Measurements from ENCODE around the gene SIGLECL1. TPM values are rescaled to one million over a fixed set of nuclear protein-coding genes. Genes with fewer than 3 reads are reported as not detected.

The SIGLECL1 gene
- total RNA-seq, 1 donor from 2014 or later: not detected

GRCh38 chr19:51258165-51259160 is 7.6 kb downstream of the SIGLECL1 start:
- peaks cover 14% of the 10 kb centered on the region for H3K4me1 Mint-ChIP-seq (ENCODE audit: low read depth, unreplicated experiment)
- H3K36me3 Mint-ChIP-seq (ENCODE audit: unreplicated experiment): no peaks in the 10 kb centered on the region
- no peak for DNase-seq
- no peak overlapping the region for H3K4me3 Mint-ChIP-seq (ENCODE audit: unreplicated experiment)
- no peak overlapping the region for H3K27ac Mint-ChIP-seq (ENCODE audit: unreplicated experiment)
- H3K27me3 Mint-ChIP-seq (ENCODE audit: unreplicated experiment): no peaks in the 10 kb centered on the region
- no peak for TF ChIP-seq CTCF (IDR thresholded peaks at IDR 0.05; ENCODE audit: partially characterized antibody, unreplicated experiment)
- H3K9me3 Mint-ChIP-seq (ENCODE audit: unreplicated experiment): peaks cover 1% of the 10 kb centered on the region

- DNase-seq: peak; percentile 69
- H3K4me1 Mint-ChIP-seq (ENCODE audit: low read depth, unreplicated experiment): peaks cover 14% of the 10 kb centered on the region
- peak; percentile 72 for TF ChIP-seq CTCF (IDR thresholded peaks at IDR 0.05; ENCODE audit: partially characterized antibody, unreplicated experiment)
- H3K9me3 Mint-ChIP-seq (ENCODE audit: unreplicated experiment): peaks cover 1% of the 10 kb centered on the region
- no peaks in the 10 kb centered on the region for H3K36me3 Mint-ChIP-seq (ENCODE audit: unreplicated experiment)
- no peak overlapping the region for H3K4me3 Mint-ChIP-seq (ENCODE audit: unreplicated experiment)
- H3K27me3 Mint-ChIP-seq (ENCODE audit: unreplicated experiment): no peaks in the 10 kb centered on the region
- H3K27ac Mint-ChIP-seq (ENCODE audit: unreplicated experiment): no peak overlapping the region
These were observed 8.7 kb downstream of the SIGLECL1 start for GRCh38 chr19:51259348-51260245.

- H3K27ac Mint-ChIP-seq (ENCODE audit: unreplicated experiment): no peak overlapping the region
- H3K4me3 Mint-ChIP-seq (ENCODE audit: unreplicated experiment): no peak overlapping the region
- no peaks in the 10 kb centered on the region for H3K27me3 Mint-ChIP-seq (ENCODE audit: unreplicated experiment)
- no peaks in the 10 kb centered on the region for H3K36me3 Mint-ChIP-seq (ENCODE audit: unreplicated experiment)
- DNase-seq: no peak
- H3K9me3 Mint-ChIP-seq (ENCODE audit: unreplicated experiment): no peaks in the 10 kb centered on the region
- H3K4me1 Mint-ChIP-seq (ENCODE audit: low read depth, unreplicated experiment): peaks cover 10% of the 10 kb centered on the region
- no peak for TF ChIP-seq CTCF (IDR thresholded peaks at IDR 0.05; ENCODE audit: partially characterized antibody, unreplicated experiment)
These were observed 12.9 kb downstream of the SIGLECL1 start for GRCh38 chr19:51263808-51264207.

GRCh38 chr19:51271067-51271466 is 20.2 kb downstream of the SIGLECL1 start:
- no peaks in the 10 kb centered on the region for H3K4me1 Mint-ChIP-seq (ENCODE audit: low read depth, unreplicated experiment)
- no peak for TF ChIP-seq CTCF (IDR thresholded peaks at IDR 0.05; ENCODE audit: partially characterized antibody, unreplicated experiment)
- DNase-seq: no peak
- peaks cover 4% of the 10 kb centered on the region for H3K27me3 Mint-ChIP-seq (ENCODE audit: unreplicated experiment)
- H3K36me3 Mint-ChIP-seq (ENCODE audit: unreplicated experiment): peaks cover 3% of the 10 kb centered on the region
- no peak overlapping the region for H3K27ac Mint-ChIP-seq (ENCODE audit: unreplicated experiment)
- no peaks in the 10 kb centered on the region for H3K9me3 Mint-ChIP-seq (ENCODE audit: unreplicated experiment)
- H3K4me3 Mint-ChIP-seq (ENCODE audit: unreplicated experiment): no peak overlapping the region
